H1 (cell line): ENCODE measurements around the gene RLBP1. TPM values are rescaled to one million over a fixed set of nuclear protein-coding genes. Genes with fewer than 3 reads are reported as not detected.

Experiments used
- CTCF ChIA-PET: fragments of 300-600 bp; sonication (Branson Sonifier 250); formaldehyde crosslinking; loops from one replicate; lab custom pipeline; 2021; ENCODE audit not compliant: partially characterized antibody; lab: Charles Lee
- POLR2A ChIA-PET: fragments of 300-600 bp; sonication (Branson Sonifier 250); formaldehyde crosslinking; loops from one replicate; lab custom pipeline; 2021; ENCODE audit warnings: inconsistent platforms; ENCODE audit not compliant: partially characterized antibody; lab: Charles Lee
- DNase-seq, 2 experiments: peaks; one replicate each; pipeline versions ENCODE4 v3.0.0 to v3.0.0-alpha.2; 2010 to 2022; ENCODE audit warnings: low spot score in 2 of 2, low read depth in 1 of 2, mixed read lengths in 1 of 2
- FAIRE-seq: peaks from 2 replicates; lab custom pipeline; 2011; peaks lifted over from hg19 to GRCh38; lab: Jason Lieb, UNC
- H2AFZ ChIP-seq: 2 replicates; pipeline ENCODE4 v1.8.1; 2012; ENCODE audit warnings: low read length, inconsistent platforms
- H2AK5ac ChIP-seq: 2 replicates; pipeline ENCODE4 v1.6.1; 2013; ENCODE audit warnings: low read depth, low read length
- H2BK120ac ChIP-seq: replicated peaks from 2 replicates; pipeline ENCODE3; 2013; ENCODE audit warnings: low read depth, low read length, inconsistent platforms
- H2BK12ac ChIP-seq: 2 replicates; pipeline ENCODE4 v1.6.1; 2013; ENCODE audit warnings: low read depth, low read length
- H2BK15ac ChIP-seq: 2 replicates; pipeline ENCODE4 v1.6.1; 2013; ENCODE audit warnings: low read length
- H2BK20ac ChIP-seq: 2 replicates; pipeline ENCODE4 v1.6.1; 2013; ENCODE audit warnings: low read length
- H2BK5ac ChIP-seq: 2 replicates; pipeline ENCODE4 v1.6.1; 2013; ENCODE audit warnings: low read depth, low read length
- H3K14ac ChIP-seq: 2 replicates; pipeline ENCODE4 v1.6.1; 2013; ENCODE audit warnings: inconsistent platforms; ENCODE audit not compliant: insufficient read length
- H3K18ac ChIP-seq: 2 replicates; pipeline ENCODE4 v1.6.1; 2013; ENCODE audit warnings: low read length; ENCODE audit errors: extremely low read depth
- H3K23ac ChIP-seq: 2 replicates; pipeline ENCODE4 v1.6.1; 2013; ENCODE audit warnings: inconsistent platforms; ENCODE audit not compliant: insufficient read length
- H3K23me2 ChIP-seq: 2 replicates; pipeline ENCODE4 v1.6.1; 2013; ENCODE audit warnings: low read depth, low read length
- H3K27ac ChIP-seq: 2 replicates; pipeline ENCODE4 v1.6.1; 2011; ENCODE audit warnings: low read depth, low read length, inconsistent platforms
- H3K27me3 ChIP-seq, 4 experiments: replicated peaks in 1 of 4; 1 replicate in 1 of 4; 2 replicates in 3 of 4; pipeline versions ENCODE4 v1.6.1 to v1.8.1; 2011 to 2013; ENCODE audit warnings: low read length in 3 of 4, mild to moderate bottlenecking in 3 of 4, inconsistent platforms in 2 of 4, mixed read lengths in 2 of 4, moderate library complexity in 1 of 4; ENCODE audit not compliant: control insufficient read depth in 3 of 4, insufficient read depth in 3 of 4; ENCODE audit errors: extremely low read depth in 1 of 4
- H3K36me3 ChIP-seq, 4 experiments: 2 replicates each; pipeline versions ENCODE4 v1.6.1 to v1.8.1; 2011 to 2013; ENCODE audit warnings: mild to moderate bottlenecking in 4 of 4, low read length in 3 of 4, moderate library complexity in 2 of 4, control low read depth in 1 of 4, inconsistent platforms in 1 of 4; ENCODE audit not compliant: insufficient read depth in 4 of 4, control insufficient read depth in 2 of 4
- H3K4ac ChIP-seq: replicated peaks from 2 replicates; pipeline ENCODE3; 2013; ENCODE audit warnings: low read length, low read depth, mixed read lengths, inconsistent platforms; ENCODE audit not compliant: insufficient read length
- H3K4me1 ChIP-seq, 4 experiments: replicated peaks in 1 of 4; 1 replicate in 1 of 4; 2 replicates in 3 of 4; pipeline versions ENCODE4 v1.6.1 to v1.8.1; 2011 to 2013; ENCODE audit warnings: low read length in 3 of 4, inconsistent platforms in 2 of 4, mixed read lengths in 1 of 4; ENCODE audit not compliant: insufficient read depth in 4 of 4, control insufficient read depth in 3 of 4
- H3K4me2 ChIP-seq, 2 experiments: 2 replicates each; pipeline versions ENCODE4 v1.6.1 to v1.8.1; 2011 to 2013; ENCODE audit warnings: low read depth in 2 of 2, low read length in 2 of 2, control low read depth in 1 of 2, inconsistent platforms in 1 of 2, mild to moderate bottlenecking in 1 of 2; ENCODE audit not compliant: insufficient read depth in 1 of 2
- H3K4me3 ChIP-seq, 4 experiments: fragments of 200-600, 300-600 bp in 1 of 4; sonication (generic), shearing (Covaris generic), sonication (Bioruptor Twin) in 1 of 4; 2 replicates each; pipeline versions ENCODE4 v1.5.1 to v1.8.1; 2011 to 2016; ENCODE audit warnings: low read length in 4 of 4, low read depth in 3 of 4, control low read depth in 2 of 4, inconsistent platforms in 2 of 4, mild to moderate bottlenecking in 2 of 4, mixed read lengths in 1 of 4, moderate library complexity in 1 of 4; ENCODE audit not compliant: insufficient read depth in 2 of 4; ENCODE audit errors: extremely low read depth in 1 of 4
- H3K56ac ChIP-seq: replicated peaks from 2 replicates; pipeline ENCODE3; 2013; ENCODE audit warnings: low read depth, mild to moderate bottlenecking, mixed read lengths, low read length, inconsistent platforms; ENCODE audit not compliant: insufficient read length
- H3K79me1 ChIP-seq: 2 replicates; pipeline ENCODE4 v1.6.1; 2013; ENCODE audit warnings: low read depth, low read length, control low read depth
- H3K79me2 ChIP-seq, 2 experiments: 2 replicates each; pipeline versions ENCODE4 v1.6.1 to v1.8.1; 2012 to 2013; ENCODE audit warnings: low read length in 2 of 2, mild to moderate bottlenecking in 2 of 2, inconsistent platforms in 1 of 2; ENCODE audit not compliant: insufficient read depth in 2 of 2, control insufficient read depth in 1 of 2
- H3K9ac ChIP-seq, 4 experiments: replicated peaks in 1 of 4; 1 replicate in 1 of 4; 2 replicates in 3 of 4; pipeline versions ENCODE4 v1.6.1 to v1.8.1; 2011 to 2013; ENCODE audit warnings: low read depth in 3 of 4, low read length in 3 of 4, control low read depth in 2 of 4, mild to moderate bottlenecking in 2 of 4, moderate library complexity in 2 of 4, inconsistent platforms in 1 of 4; ENCODE audit errors: extremely low read depth in 1 of 4
- H3K9me3 ChIP-seq, 2 experiments: 2 replicates each; pipeline versions ENCODE4 v1.6.1 to v1.8.1; 2012 to 2013; ENCODE audit warnings: mild to moderate bottlenecking in 2 of 2, moderate library complexity in 2 of 2, control low read depth in 1 of 2, inconsistent platforms in 1 of 2, low read depth in 1 of 2, low read length in 1 of 2, mixed read lengths in 1 of 2; ENCODE audit not compliant: insufficient read depth in 2 of 2
- H4K20me1 ChIP-seq, 2 experiments: replicated peaks in 1 of 2; 2 replicates each; pipeline versions ENCODE3 to v1.8.1; 2011 to 2013; ENCODE audit warnings: inconsistent platforms in 2 of 2, low read length in 2 of 2, mild to moderate bottlenecking in 1 of 2; ENCODE audit not compliant: insufficient read depth in 2 of 2, control insufficient read depth in 1 of 2
- H4K5ac ChIP-seq: 2 replicates; pipeline ENCODE4 v1.6.1; 2013; ENCODE audit warnings: low read length, low read depth, mixed read lengths, inconsistent platforms; ENCODE audit not compliant: insufficient read length
- H4K8ac ChIP-seq: 2 replicates; pipeline ENCODE4 v1.8.0; 2013; ENCODE audit warnings: mild to moderate bottlenecking, moderate library complexity, low read length, inconsistent platforms; ENCODE audit not compliant: insufficient read depth; ENCODE audit errors: extremely low read depth
- H4K91ac ChIP-seq: replicated peaks from 2 replicates; pipeline ENCODE3; 2013; ENCODE audit warnings: low read length, mixed read lengths, inconsistent platforms; ENCODE audit not compliant: insufficient read length
- BRCA1 ChIP-seq: IDR thresholded peaks from 2 replicates; pipeline ENCODE4 v1.6.1; 2012; ENCODE audit warnings: low read depth, low read length, improper control_type of control experiment
- CEBPB ChIP-seq: IDR thresholded peaks from 2 replicates; pipeline ENCODE4 v1.6.1; 2012; ENCODE audit warnings: low read depth, low read length
- CTBP2 ChIP-seq: IDR thresholded peaks from 2 replicates; pipeline ENCODE4 v1.7.0; 2011; ENCODE audit warnings: borderline replicate concordance, mild to moderate bottlenecking, moderate library complexity, mixed read lengths, low read length; ENCODE audit not compliant: insufficient read depth, insufficient read length
- GABPA ChIP-seq: IDR thresholded peaks from 2 replicates; pipeline ENCODE4 v1.6.1; 2011; ENCODE audit warnings: mild to moderate bottlenecking, low read length, moderate library complexity, borderline replicate concordance; ENCODE audit not compliant: insufficient read depth
- JUN ChIP-seq: IDR thresholded peaks from 2 replicates; pipeline ENCODE4 v1.6.1; 2011; ENCODE audit warnings: low read depth, mild to moderate bottlenecking, improper control_type of control experiment, low read length
- MAFK ChIP-seq: IDR thresholded peaks from 2 replicates; pipeline ENCODE4 v1.6.1; 2012; ENCODE audit warnings: low read depth, mild to moderate bottlenecking, improper control_type of control experiment, low read length
- MAX ChIP-seq: IDR thresholded peaks from 2 replicates; pipeline ENCODE4 v1.6.1; 2012; ENCODE audit warnings: inconsistent platforms
- PHF8 ChIP-seq: fragments of 200-600 bp; sonication (generic); conservative IDR thresholded peaks from 2 replicates; pipeline ENCODE4 v1.7.1; 2012; ENCODE audit warnings: low read depth, mild to moderate bottlenecking, inconsistent platforms, low read length, moderate library complexity
- POU5F1 ChIP-seq: IDR thresholded peaks from 2 replicates; pipeline ENCODE4 v1.6.1; 2011; ENCODE audit warnings: low read depth, mild to moderate bottlenecking, low read length, moderate library complexity
- RXRA ChIP-seq: IDR thresholded peaks from 2 replicates; pipeline ENCODE4 v1.6.1; 2011; ENCODE audit warnings: low read depth, mild to moderate bottlenecking, low read length, moderate library complexity; ENCODE audit not compliant: insufficient read depth
- TAF1 ChIP-seq: IDR thresholded peaks from 2 replicates; pipeline ENCODE4 v1.6.1; 2011; ENCODE audit warnings: mild to moderate bottlenecking, low read depth, low read length
- TBP ChIP-seq: IDR thresholded peaks from 2 replicates; pipeline ENCODE4 v1.6.1; 2011; ENCODE audit warnings: low read depth, low read length, improper control_type of control experiment
- YY1 ChIP-seq: IDR thresholded peaks from 2 replicates; pipeline ENCODE4 v1.6.1; 2011; ENCODE audit warnings: low read depth, mild to moderate bottlenecking, low read length
- polyA plus RNA-seq, 7 experiments: library from polyadenylated mRNA; depleted of rRNA in 3 of 7; stranded (reverse) in 5 of 7; unstranded in 2 of 7; fragments of >200 nt in 5 of 7; fragments of 200-250 nt in 2 of 7; gene quantifications; 1 replicate in 5 of 7; 2 replicates in 1 of 7; 4 replicates in 1 of 7; pipeline versions ENCODE4 v1.2.1 to v1.2.3, GENCODE V29; 2011 to 2013; ENCODE audit warnings: missing spikeins in 2 of 7, mixed read lengths in 2 of 7
- total RNA-seq: library from RNA; stranded (reverse); fragmentation: NEBNext Ultra II Directional; extraction: Animal tissue kit (Norgen Biotek cat#: 25700); gene quantifications from 2 replicates; pipeline ENCODE4 v1.2.1, GENCODE V29; 2021

The RLBP1 gene
- total and polyA plus RNA-seq, 2 of the 8 experiments (the other 6 are each of a cell fraction or from before 2014, with no cell fraction given): 0.05 TPM; not detected in 1

- Histone ChIP-seq H3K79me1 (no peaks in the 10 kb centered on the region), H4K20me1 (no peaks in the 10 kb centered on the region), H2AFZ (no peak overlapping the region), H3K27ac (no peak overlapping the region), H2BK12ac (no peak overlapping the region), H3K4me1 (no peaks in the 10 kb centered on the region; a peak in 1 of 7 replicates), H2BK120ac (no peak overlapping the region), H3K4me2 (no peak overlapping the region), H4K8ac (no peak overlapping the region), H2BK15ac (no peak overlapping the region), H3K23ac (no peak overlapping the region), H3K36me3 (no peaks in the 10 kb centered on the region), H4K91ac (no peak overlapping the region), H2AK5ac (no peak overlapping the region), H2BK20ac (no peak overlapping the region), H3K56ac (no peak overlapping the region), H3K79me2 (no peaks in the 10 kb centered on the region), H3K14ac (no peak overlapping the region), H3K4ac (no peak overlapping the region), H2BK5ac (no peak overlapping the region), H3K18ac (no peak overlapping the region), H3K4me3 (no peak overlapping the region), H3K9ac (no peak overlapping the region), H4K5ac (no peak overlapping the region), H3K27me3 (no peaks in the 10 kb centered on the region), H3K9me3 (no peaks in the 10 kb centered on the region), H3K23me2 (no peaks in the 10 kb centered on the region; the same call in 1 of the 2 replicates)
- DNase-seq: no peak
- ChIA-PET CTCF (interaction anchor here (1.4 to 2.8 kb wide), 3 partner anchors 10 to 13 kb away, joined by 4 to 10 read pairs (median 8); no protein-coding TSS in a partner anchor), POLR2A (no interaction called here)
- no peak for FAIRE-seq
- TF ChIP-seq JUN: no peak
- no peak for TF ChIP-seq BRCA1
- TF ChIP-seq POU5F1: no peak
- TF ChIP-seq MAX: no peak
- no peak for TF ChIP-seq GABPA
- TF ChIP-seq TBP: no peak
- TF ChIP-seq CEBPB: no peak
- TF ChIP-seq CTBP2: no peak
- TF ChIP-seq MAFK: no peak
- TF ChIP-seq YY1: no peak
- TF ChIP-seq RXRA: no peak
- no peak for TF ChIP-seq TAF1
- no peak for TF ChIP-seq PHF8
Observed at GRCh38 chr15:89231832-89232231, 10.5 kb upstream of the RLBP1 start.
